ENCODE results near the gene NDST1.

The NDST1 gene

GRCh38 chr5:150489360-150490295 is 18.3 kb upstream of the NDST1 start:
- DNase-seq (ENCODE audit: low spot score): no peak

- no peak for DNase-seq (ENCODE audit: low spot score)
Measured at GRCh38 chr5:150490296-150490669, 17.6 kb upstream of the NDST1 start.

- DNase-seq (ENCODE audit: low spot score): no peak
Measured at GRCh38 chr5:150490754-150491153, 17.2 kb upstream of the NDST1 start.

DNA sequence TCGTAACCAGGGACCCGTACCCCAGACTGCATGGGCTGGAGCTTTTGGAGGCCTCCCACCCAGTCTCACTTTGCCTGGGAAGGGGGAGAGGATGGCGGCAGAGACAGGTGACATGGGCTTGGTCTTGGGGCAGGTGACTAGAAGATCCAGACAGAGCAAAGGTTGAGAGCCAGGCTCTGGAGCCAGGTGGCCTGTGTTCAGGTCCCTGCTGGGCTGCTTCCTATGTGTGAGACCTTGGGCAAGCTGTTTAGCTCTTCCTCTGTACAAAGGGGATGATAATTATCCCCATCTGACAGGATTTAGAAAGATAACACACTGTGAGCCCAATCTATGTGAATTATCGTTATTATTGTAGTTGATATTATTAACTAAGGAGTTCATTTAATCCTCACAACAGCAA is 16.1 kb upstream of the NDST1 start:
- DNase-seq (ENCODE audit: low spot score): no peak

DNA sequence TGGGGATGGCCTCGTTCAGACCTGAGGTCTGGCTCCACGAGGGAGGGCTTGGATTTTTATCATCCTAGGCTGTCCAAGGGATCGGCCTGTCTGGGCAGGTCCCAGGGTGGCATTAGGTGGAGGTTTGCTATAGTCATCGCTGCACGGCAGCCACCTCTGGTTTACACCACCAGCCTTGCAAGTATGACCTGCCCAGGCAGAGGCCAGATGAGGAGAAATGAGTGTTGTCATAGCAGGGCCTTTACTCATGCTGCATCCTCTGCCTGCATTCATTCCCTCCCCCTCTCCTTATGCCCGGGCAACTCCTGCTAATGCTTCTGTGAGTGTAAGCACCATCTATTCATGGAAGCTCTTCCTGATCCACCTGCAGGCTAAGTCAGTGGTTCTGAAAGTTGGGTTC is 15.3 kb upstream of the NDST1 start:
- DNase-seq (ENCODE audit: low spot score): peak; percentile 93

DNA sequence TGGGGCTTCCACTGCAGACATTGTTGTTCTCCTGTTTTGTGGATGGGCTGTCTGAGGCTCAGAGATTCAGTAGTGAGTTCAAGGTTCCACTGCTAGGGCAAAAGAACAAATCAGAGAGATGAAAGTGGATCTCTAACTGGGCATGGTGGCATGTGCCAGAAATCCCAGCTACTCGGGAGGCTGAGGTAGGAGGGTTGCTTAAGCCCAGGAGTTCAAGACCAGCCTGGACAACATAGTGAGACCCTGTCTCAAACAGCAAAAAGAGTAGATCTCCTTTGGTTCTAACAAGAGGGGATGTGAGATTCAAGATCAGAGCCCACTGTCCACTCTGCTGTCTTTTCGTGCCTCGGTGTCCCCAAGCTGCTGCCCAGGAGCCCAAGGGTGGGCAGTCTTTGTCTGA is 11.8 kb upstream of the NDST1 start:
- DNase-seq (ENCODE audit: low spot score): no peak

DNA sequence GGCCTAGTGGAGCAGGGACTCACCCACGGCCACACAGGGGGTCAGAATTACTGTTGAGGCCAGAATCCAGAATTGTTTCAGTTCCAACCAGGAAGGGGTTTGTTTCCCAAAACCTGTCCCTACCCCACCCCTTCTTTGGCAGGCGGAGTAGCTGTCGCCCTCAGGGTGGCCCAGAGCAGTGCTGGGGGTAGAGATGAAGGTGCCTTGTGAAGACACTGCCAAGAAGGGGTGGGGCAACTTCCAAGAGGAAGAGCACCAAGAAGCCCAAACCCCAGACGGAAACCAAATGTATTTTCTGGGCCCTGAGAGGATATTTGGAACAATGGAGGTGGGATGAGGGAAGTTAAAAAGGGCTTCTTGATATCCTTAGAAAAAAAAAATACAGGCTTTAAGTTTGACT is 11.4 kb upstream of the NDST1 start:
- no peak for DNase-seq (ENCODE audit: low spot score)

DNA sequence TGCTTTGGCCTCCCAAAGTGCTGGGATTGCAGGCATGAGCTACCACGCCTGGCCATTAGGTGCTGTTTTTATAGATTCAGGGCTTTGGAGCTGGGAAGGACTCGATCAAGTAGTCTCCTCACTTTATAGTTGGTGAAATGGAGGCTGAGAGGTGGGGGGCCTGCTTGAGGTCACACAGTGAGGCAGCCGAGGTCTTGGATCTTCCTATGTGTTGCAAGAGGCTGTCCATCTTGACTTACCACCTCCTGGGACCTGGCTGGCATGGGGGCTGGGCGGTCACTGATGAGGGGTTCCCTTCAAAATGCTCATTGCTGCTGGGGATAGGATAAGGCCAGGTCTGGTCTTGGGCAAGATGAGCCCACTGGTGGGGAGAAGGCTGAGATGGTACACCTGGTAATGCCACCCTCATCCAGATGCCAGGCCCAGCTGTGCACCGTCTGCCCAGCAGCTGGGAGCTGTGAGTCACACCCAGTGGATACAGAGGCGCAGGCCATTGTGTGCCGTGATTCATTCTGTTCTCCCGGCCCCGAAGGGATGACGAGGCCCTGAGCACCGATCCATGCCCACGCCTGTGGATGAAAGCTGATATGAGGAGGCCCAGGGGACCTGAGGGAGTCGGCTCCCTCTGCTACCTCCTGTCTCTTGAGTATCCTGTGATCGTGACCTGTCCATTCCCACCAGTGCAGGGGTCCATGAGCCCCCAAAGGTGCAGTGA is 10.5 kb upstream of the NDST1 start:
- DNase-seq (ENCODE audit: low spot score): peak; percentile 95

GRCh38 chr5:150497989-150498317 is 10.0 kb upstream of the NDST1 start:
- DNase-seq (ENCODE audit: low spot score): no peak

- no peak for DNase-seq (ENCODE audit: low spot score)
Measured at GRCh38 chr5:150498501-150498900, 9.4 kb upstream of the NDST1 start.

DNA sequence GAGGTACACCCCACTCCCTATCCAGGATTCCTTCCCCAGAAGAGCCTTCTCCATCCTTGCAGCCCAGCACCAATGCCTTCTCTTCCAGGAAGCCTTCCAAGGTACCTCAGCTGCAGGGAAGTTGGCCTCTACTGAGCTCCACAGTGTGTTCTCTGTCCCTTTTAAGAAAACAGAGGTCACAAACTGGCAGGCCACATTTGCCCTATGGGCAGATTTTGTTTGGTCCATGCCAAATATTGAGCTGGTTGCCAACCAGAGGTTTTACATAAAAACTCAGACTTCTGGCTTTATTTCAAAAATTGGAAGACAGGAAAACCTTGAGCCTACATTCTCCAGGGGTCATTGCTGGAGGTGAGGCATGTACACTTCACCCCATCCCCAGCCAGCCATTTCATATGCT is 9.0 kb upstream of the NDST1 start:
- no peak for DNase-seq (ENCODE audit: low spot score)

DNA sequence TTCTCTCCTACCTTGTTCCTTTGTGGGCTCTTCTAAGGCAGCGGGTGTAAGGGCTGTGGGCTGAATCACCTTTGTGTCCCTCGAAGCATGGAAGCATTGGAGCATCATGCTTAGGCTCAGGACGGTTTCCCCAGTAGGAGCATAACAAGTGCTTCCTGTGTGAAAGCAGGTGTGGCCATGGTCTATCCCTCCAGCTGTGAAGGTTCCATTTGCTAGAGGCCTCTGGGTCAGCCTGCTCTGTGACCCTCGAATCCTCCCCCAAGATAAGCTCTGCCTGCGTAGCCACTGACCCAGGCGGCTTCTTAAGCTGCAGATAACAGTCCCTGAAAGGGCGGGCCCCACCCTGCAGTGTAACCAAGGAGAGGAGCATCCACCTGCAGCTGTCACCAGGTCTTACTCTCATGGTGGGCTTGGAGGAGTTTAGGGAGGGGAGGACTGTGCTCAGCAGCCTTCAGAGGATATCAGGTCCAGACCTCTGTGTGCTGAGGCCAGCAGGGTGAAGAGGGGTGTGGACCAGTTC is 8.4 kb upstream of the NDST1 start:
- peak; percentile 81 for DNase-seq (ENCODE audit: low spot score)

GRCh38 chr5:150500328-150500841 is 7.5 kb upstream of the NDST1 start:
- DNase-seq (ENCODE audit: low spot score): no peak

DNA sequence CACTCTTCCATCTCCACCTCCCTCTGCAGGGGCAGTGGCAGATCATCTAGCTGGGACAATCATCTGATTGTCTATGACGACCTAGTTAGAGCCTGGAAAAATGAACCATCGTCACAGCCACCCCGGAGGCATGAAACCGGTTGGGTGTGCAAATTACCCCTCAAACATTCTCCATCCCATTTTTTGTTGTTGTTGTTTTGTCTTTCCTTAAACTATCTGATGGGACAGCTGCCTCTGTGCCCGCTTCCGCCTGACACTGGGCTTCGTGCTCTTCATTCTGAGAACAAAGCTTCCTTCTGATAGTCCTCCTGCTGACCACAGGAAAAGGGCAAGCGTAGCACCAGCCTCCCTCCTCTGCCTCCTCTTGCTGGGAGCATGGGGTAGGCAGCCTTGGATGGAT is 7.0 kb upstream of the NDST1 start:
- DNase-seq (ENCODE audit: low spot score): no peak

DNA sequence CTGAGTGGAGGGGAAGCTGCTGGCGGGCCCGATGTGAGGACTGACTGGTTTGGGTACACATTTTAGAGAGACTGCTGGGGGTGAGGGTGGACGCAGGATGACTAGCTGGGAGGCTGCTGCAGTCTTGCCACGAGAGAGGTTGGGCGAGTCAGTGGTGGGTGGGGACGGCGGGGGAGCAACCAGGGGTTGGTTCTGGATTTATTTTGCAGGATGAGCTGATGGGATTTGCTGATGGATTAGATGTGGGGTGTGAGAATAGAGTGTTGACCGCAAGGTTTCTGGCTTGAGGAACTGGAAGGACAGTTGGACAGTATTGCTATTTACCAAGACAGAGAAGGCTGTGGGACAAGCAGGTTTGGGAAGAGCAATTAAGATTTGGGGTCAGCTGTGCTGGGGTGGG is 5.8 kb upstream of the NDST1 start:
- peak; percentile 39 for DNase-seq (ENCODE audit: low spot score)

GRCh38 chr5:150502847-150503246 is 5.1 kb upstream of the NDST1 start:
- no peak for DNase-seq (ENCODE audit: low spot score)

DNA sequence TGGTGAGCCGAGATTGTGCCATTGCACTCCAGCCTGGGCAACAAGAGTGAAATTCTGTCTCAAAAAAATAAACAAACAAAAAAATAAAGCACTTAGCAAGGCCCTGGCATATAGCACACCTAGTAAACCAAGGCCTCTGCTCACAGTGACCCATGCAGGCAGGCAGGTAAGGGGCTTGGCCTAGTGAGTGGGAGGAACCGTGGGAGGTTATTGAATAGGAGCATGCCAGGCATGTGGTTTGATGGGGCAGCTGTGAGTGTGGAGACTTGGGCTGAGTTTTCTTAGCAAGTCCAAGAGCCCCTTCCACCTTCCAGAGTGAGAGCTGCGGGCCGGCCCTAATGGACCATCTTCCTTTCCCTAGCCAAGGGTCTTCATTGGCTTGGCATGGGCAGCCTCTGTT is 4.5 kb upstream of the NDST1 start:
- no peak for DNase-seq (ENCODE audit: low spot score)

DNA sequence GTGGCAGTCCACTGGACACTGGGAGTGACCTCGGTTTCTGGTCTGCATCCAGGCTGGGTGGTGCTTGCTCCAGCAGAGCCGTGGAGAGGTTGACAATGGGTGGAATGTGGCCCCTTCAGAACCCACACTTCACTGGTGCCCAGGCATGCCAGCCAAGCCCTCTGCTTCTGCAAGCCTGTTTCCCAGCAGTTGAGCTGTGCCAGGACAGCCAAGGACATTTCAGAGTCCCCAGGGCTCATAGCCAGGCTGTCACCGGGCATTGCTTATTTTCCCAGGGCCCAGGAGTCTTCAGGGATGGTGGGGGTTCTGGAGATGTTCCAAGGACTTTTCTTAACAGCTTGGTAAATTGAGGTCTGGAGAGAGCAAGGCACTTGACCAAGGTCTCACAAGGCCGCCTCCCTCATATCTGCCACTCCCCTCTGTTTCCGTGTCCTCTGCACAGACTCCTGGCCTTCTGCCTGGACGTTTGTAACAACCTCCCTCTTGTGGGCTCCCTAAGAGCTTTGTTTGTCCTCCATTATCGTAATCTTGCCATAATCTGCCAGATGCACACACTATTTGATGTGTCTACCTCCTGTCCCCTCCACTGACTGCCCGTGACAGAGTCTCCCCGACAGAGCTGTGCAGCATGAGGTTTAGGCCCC is 3.8 kb upstream of the NDST1 start:
- DNase-seq (ENCODE audit: low spot score): peak; percentile 52

GRCh38 chr5:150505041-150505511 is 2.9 kb upstream of the NDST1 start:
- DNase-seq (ENCODE audit: low spot score): peak; percentile 68

DNA sequence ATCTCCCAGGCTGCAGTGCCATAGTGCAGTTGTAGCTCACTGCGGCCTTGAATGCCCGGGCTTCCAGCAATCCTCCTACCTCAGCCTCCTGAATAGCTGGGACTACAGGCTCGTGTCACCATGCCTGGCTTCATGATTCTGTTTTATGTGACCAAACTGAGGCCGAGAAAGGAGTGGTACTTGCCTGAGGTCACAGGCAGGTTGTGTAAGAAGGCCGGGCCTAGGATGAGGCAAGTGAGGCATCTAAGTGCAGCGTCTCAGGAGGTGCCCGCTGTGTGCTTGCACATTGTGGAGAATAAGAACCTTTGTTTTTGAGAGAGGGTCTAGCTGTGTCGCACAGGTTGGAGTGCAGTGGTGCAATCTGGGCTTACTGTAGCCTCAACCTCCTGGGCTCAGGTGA is 2.1 kb upstream of the NDST1 start:
- no peak for DNase-seq (ENCODE audit: low spot score)

GRCh38 chr5:150506571-150507473 is 1.1 kb upstream of the NDST1 start:
- peak; percentile 36 for DNase-seq (ENCODE audit: low spot score)

GRCh38 chr5:150508277-150508640 is 328 bp downstream of the NDST1 start:
- no peak for DNase-seq (ENCODE audit: low spot score)

Data from kidney tubule cell (primary cell).